GM23338 (cell line): ENCODE measurements around the gene ZMYND8. TPM values are rescaled to one million over a fixed set of nuclear protein-coding genes. Genes with fewer than 3 reads are reported as not detected.

Experiments used
- ATAC-seq: fragments of 200-7000 bp; cut with Tn5 transposase; 3 replicates; pipeline ENCODE4 v1.9.1; 2020
- DNase-seq: peaks from one replicate; pipeline ENCODE4 v3.0.0-alpha.2; 2015; ENCODE audit warnings: low spot score
- H2AFZ ChIP-seq: fragments of 200-600 bp; sonication (generic); 2 replicates; pipeline ENCODE4 v1.8.0; 2016; ENCODE audit warnings: antibody characterized with exemption, mild to moderate bottlenecking, moderate library complexity
- H3F3A ChIP-seq: fragments of 200-600 bp; sonication (generic); replicated peaks from 2 replicates; pipeline ENCODE4 v1.8.0; 2017; ENCODE audit warnings: antibody characterized with exemption, mixed run types, low read depth
- H3K27ac ChIP-seq: fragments of 200-600 bp; sonication (generic); 2 replicates; pipeline ENCODE4 v1.6.1; 2016; ENCODE audit warnings: low read depth
- H3K27me3 ChIP-seq: fragments of 200-600 bp; sonication (generic); 2 replicates; pipeline ENCODE4 v1.8.0; 2016; ENCODE audit warnings: mild to moderate bottlenecking, mixed run types, moderate library complexity; ENCODE audit not compliant: insufficient read depth
- H3K36me3 ChIP-seq: fragments of 200-600 bp; sonication (generic); 2 replicates; pipeline ENCODE4 v1.8.0; 2016; ENCODE audit warnings: mild to moderate bottlenecking; ENCODE audit not compliant: insufficient read depth
- H3K4me1 ChIP-seq: fragments of 200-600 bp; sonication (generic); 2 replicates; pipeline ENCODE4 v1.8.0; 2016; ENCODE audit warnings: mild to moderate bottlenecking, moderate library complexity; ENCODE audit not compliant: insufficient read depth
- H3K4me2 ChIP-seq: fragments of 200-600 bp; sonication (generic); 2 replicates; pipeline ENCODE4 v1.7.1; 2017; ENCODE audit warnings: mixed run types
- H3K4me3 ChIP-seq: fragments of 200-600 bp; sonication (generic); 2 replicates; pipeline ENCODE4 v1.6.1; 2016; ENCODE audit warnings: mixed run types
- H3K79me2 ChIP-seq: fragments of 200-600 bp; sonication (generic); replicated peaks from 2 replicates; pipeline ENCODE4 v1.8.0; 2017; ENCODE audit warnings: mild to moderate bottlenecking; ENCODE audit not compliant: insufficient read depth
- H3K9me2 ChIP-seq: fragments of 200-600 bp; sonication (generic); 2 replicates; pipeline ENCODE4 v1.8.0; 2017; ENCODE audit not compliant: insufficient read depth
- H4K20me1 ChIP-seq: fragments of 200-600 bp; sonication (generic); replicated peaks from 2 replicates; pipeline ENCODE4 v1.8.0; 2017; ENCODE audit warnings: mild to moderate bottlenecking; ENCODE audit not compliant: insufficient read depth
- H3K27ac Mint-ChIP-seq: 2 replicates; pipeline ENCODE4 v1.8.0; 2020; ENCODE audit warnings: inconsistent platforms, mild to moderate bottlenecking, moderate library complexity, mixed read lengths
- H3K27me3 Mint-ChIP-seq: 3 replicates; pipeline ENCODE4 v1.8.0; 2022; ENCODE audit warnings: low read depth, mild to moderate bottlenecking, moderate library complexity, mixed read lengths, inconsistent platforms; ENCODE audit not compliant: insufficient read depth, poor library complexity
- H3K36me3 Mint-ChIP-seq: 3 replicates; pipeline ENCODE4 v1.8.0; 2021; ENCODE audit warnings: low read depth, mild to moderate bottlenecking, inconsistent platforms, moderate library complexity, mixed read lengths
- H3K4me1 Mint-ChIP-seq: 3 replicates; pipeline ENCODE4 v1.8.0; 2020; ENCODE audit warnings: mild to moderate bottlenecking, inconsistent platforms, mixed read lengths
- H3K4me3 Mint-ChIP-seq: 3 replicates; pipeline ENCODE4 v1.8.0; 2021; ENCODE audit warnings: moderate library complexity, mild to moderate bottlenecking, inconsistent platforms, mixed read lengths
- H3K9me3 Mint-ChIP-seq: 3 replicates; pipeline ENCODE4 v1.8.0; 2020; ENCODE audit warnings: moderate library complexity, mild to moderate bottlenecking, inconsistent platforms, mixed read lengths
- CREB1 ChIP-seq: fragments of 250-450 bp; sonication (Bioruptor Pico); IDR thresholded peaks from 2 replicates; pipeline ENCODE4 v1.5.0; 2020; ENCODE audit warnings: low read depth, mild to moderate bottlenecking, moderate library complexity
- CTCF ChIP-seq, 2 experiments: fragments of 200-600 bp in 1 of 2; sonication (generic) in 1 of 2; conservative IDR thresholded peaks; 2 replicates each; pipeline versions ENCODE4 v1.5.1 to v1.6.1; 2016 to 2017; ENCODE audit warnings: antibody characterized with exemption in 2 of 2, low read depth in 2 of 2, mild to moderate bottlenecking in 2 of 2, moderate library complexity in 1 of 2
- ETS1 ChIP-seq: IDR thresholded peaks from 2 replicates; pipeline ENCODE4 v1.6.1; 2016; ENCODE audit warnings: antibody characterized with exemption
- EZH2 ChIP-seq: fragments of 200-600 bp; sonication (generic); IDR thresholded peaks from one replicate; pipeline ENCODE4 v1.8.0; 2017; ENCODE audit warnings: antibody characterized with exemption, mild to moderate bottlenecking, low read depth; ENCODE audit not compliant: unreplicated experiment
- EZH2phosphoT487 ChIP-seq: fragments of 200-600 bp; sonication (generic); IDR thresholded peaks from one replicate; pipeline ENCODE4 v1.8.1; 2018; ENCODE audit warnings: antibody characterized with exemption; ENCODE audit not compliant: unreplicated experiment
- JUNB ChIP-seq: IDR thresholded peaks from one replicate; pipeline ENCODE4 v1.6.1; 2016; ENCODE audit warnings: antibody characterized with exemption; ENCODE audit not compliant: unreplicated experiment
- NANOG ChIP-seq: IDR thresholded peaks from 2 replicates; pipeline ENCODE4 v1.6.1; 2016; ENCODE audit warnings: antibody characterized with exemption, borderline replicate concordance
- POLR2AphosphoS5 ChIP-seq: IDR thresholded peaks from 2 replicates; pipeline ENCODE4 v1.6.1; 2016; ENCODE audit warnings: antibody characterized with exemption, low read depth
- REST ChIP-seq: IDR thresholded peaks from one replicate; pipeline ENCODE4 v1.6.1; 2018; ENCODE audit warnings: antibody characterized with exemption; ENCODE audit not compliant: unreplicated experiment
- STAT1 ChIP-seq: IDR thresholded peaks from one replicate; pipeline ENCODE4 v1.6.1; 2016; ENCODE audit warnings: antibody characterized with exemption; ENCODE audit not compliant: unreplicated experiment
- ZNF114 ChIP-seq: fragments of 250-450 bp; sonication (Bioruptor Pico); IDR thresholded peaks from 2 replicates; pipeline ENCODE4 v1.5.0; 2020; ENCODE audit warnings: mild to moderate bottlenecking, moderate library complexity
- ZNF331 ChIP-seq: fragments of 250-450 bp; sonication (Bioruptor Pico); IDR thresholded peaks from 2 replicates; pipeline ENCODE4 v1.5.0; 2020; ENCODE audit warnings: low read depth, mild to moderate bottlenecking, moderate library complexity
- ZNF462 ChIP-seq: fragments of 250-450 bp; sonication (Bioruptor Pico); IDR thresholded peaks from 2 replicates; pipeline ENCODE4 v1.5.0; 2020; ENCODE audit warnings: mild to moderate bottlenecking, moderate library complexity
- polyA plus RNA-seq: library from polyadenylated mRNA; unstranded; fragments of >200 nt; fragmentation: Nextera tagmentation; extraction: Ambion mirVana; gene quantifications from 2 replicates; pipeline ENCODE4 v1.2.1, GENCODE V29; 2016
- total RNA-seq: library from RNA; depleted of rRNA; stranded (reverse); fragments of >200 nt; shearing (Covaris generic); gene quantifications from 2 replicates; pipeline ENCODE4 v1.2.3, GENCODE V29; 2014

The ZMYND8 gene
- total and polyA plus RNA-seq, 2 experiments from 2014 or later: 70.9 to 128 TPM

GRCh38 chr20:47179267-47179666 is 177.2 kb downstream of the ZMYND8 start:
- H3K27me3 Mint-ChIP-seq: peaks cover 5% of the 10 kb centered on the region
- H4K20me1 ChIP-seq: no peaks in the 10 kb centered on the region
- 0 out of 3 replicates have a peak, but pooled peaks cover 3% of the 10 kb centered on the region for H3K36me3 Mint-ChIP-seq
- H3K9me2 ChIP-seq: peaks cover 8% of the 10 kb centered on the region; the same call in 1 of the 2 replicates
- no peaks in the 10 kb centered on the region for H3K4me1 ChIP-seq
- no peaks in the 10 kb centered on the region for H3K36me3 ChIP-seq
- no peak overlapping the region for H3K4me2 ChIP-seq
- DNase-seq (no peak), ATAC-seq (no peak)
- H3K27ac ChIP-seq: no peak overlapping the region
- no peak overlapping the region for H3K4me3 ChIP-seq
- H3K79me2 ChIP-seq: no peaks in the 10 kb centered on the region
- H3K27me3 ChIP-seq: no peaks in the 10 kb centered on the region
- H3K27ac Mint-ChIP-seq: no peak overlapping the region
- TF ChIP-seq EZH2phosphoT487 (no peak), POLR2AphosphoS5 (no peak), JUNB (no peak), ZNF462 (no peak), CREB1 (no peak), EZH2 (no peak), ETS1 (no peak), CTCF (conservative IDR thresholded peaks at IDR 0.05; ENCODE audit: low read depth in 2 of 2) (no peak), ZNF331 (no peak), REST (no peak), STAT1 (no peak), NANOG (no peak), ZNF114 (no peak)
- peaks cover 2% of the 10 kb centered on the region; the same call in 2 of the 3 replicates for H3K4me1 Mint-ChIP-seq
- H3F3A ChIP-seq: no peaks in the 10 kb centered on the region
- no peak overlapping the region for H2AFZ ChIP-seq
- H3K4me3 Mint-ChIP-seq: no peak overlapping the region
- H3K9me3 Mint-ChIP-seq: peaks cover 2% of the 10 kb centered on the region; the same call in 1 of the 3 replicates
